NT2/D1 (cell line): Measurements from ENCODE around the gene C1S.

Experiments
- YY1 ChIP-seq: IDR thresholded peaks from 2 replicates; pipeline ENCODE4 v1.6.1; 2011; ENCODE audit not compliant: insufficient read length, insufficient read depth
- ZNF274 ChIP-seq: IDR thresholded peaks from 2 replicates; pipeline ENCODE4 v1.6.1; 2011; ENCODE audit warnings: mild to moderate bottlenecking, low read depth, low read length

DNA sequence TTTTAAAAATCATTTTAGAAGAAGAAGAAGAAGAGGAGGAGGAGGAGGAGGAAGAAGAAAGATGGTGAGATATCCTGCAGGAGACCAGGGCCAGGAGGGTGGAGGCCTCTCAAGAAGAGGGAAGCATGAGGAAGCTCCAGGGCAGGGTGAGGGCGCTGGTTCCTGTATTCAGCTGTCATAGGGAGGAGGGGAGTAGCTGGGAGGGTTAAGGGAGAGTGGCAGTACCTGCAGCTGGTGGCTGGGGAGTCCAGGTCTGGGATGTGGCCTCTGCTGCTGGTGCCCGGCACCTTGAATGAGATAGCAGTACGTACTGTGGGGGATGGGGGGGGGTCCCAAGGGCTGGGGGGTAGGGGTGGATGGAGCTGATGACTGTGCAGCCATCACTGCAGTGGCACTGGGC lies 58.4 kb downstream of the C1S start:
- TF ChIP-seq ZNF274 (no peak), YY1 (no peak)
